Neural cell (in vitro differentiated cells): ENCODE results near the gene APOE.

Experiments used
- EP300 ChIP-seq: fragments of 450-650 bp; conservative IDR thresholded peaks from 2 replicates; pipeline ENCODE4 v1.6.1; 2014; ENCODE audit warnings: antibody characterized with exemption, mild to moderate bottlenecking, moderate library complexity; ENCODE audit not compliant: poor library complexity, severe bottlenecking
- EZH2 ChIP-seq: fragments of 200-600, 300-800 bp; shearing (Covaris generic), sonication (generic); IDR thresholded peaks from 2 replicates; pipeline ENCODE4 v1.6.1; 2014; ENCODE audit warnings: antibody characterized with exemption, low read length, borderline replicate concordance, mild to moderate bottlenecking; ENCODE audit not compliant: insufficient read depth, poor library complexity, severe bottlenecking
- SMC3 ChIP-seq: fragments of 450-650 bp; conservative IDR thresholded peaks from 2 replicates; pipeline ENCODE4 v1.6.1; 2014; ENCODE audit warnings: antibody characterized with exemption, mild to moderate bottlenecking, moderate library complexity; ENCODE audit not compliant: poor library complexity
- TF ChIP-seq, protein P1 (sequence below): fragments of 450-650 bp; IDR thresholded peaks from 2 replicates; pipeline ENCODE4 v1.5.1; 2014; ENCODE audit warnings: antibody characterized with exemption, mild to moderate bottlenecking, moderate library complexity; ENCODE audit not compliant: poor library complexity, severe bottlenecking

DNA sequence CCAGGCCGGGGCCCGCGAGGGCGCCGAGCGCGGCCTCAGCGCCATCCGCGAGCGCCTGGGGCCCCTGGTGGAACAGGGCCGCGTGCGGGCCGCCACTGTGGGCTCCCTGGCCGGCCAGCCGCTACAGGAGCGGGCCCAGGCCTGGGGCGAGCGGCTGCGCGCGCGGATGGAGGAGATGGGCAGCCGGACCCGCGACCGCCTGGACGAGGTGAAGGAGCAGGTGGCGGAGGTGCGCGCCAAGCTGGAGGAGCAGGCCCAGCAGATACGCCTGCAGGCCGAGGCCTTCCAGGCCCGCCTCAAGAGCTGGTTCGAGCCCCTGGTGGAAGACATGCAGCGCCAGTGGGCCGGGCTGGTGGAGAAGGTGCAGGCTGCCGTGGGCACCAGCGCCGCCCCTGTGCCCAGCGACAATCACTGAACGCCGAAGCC lies 3.3 kb downstream of the APOE start:
- TF ChIP-seq EZH2 (no peak), EP300 (no peak), SMC3 (no peak)
- TF ChIP-seq, protein P1, sequence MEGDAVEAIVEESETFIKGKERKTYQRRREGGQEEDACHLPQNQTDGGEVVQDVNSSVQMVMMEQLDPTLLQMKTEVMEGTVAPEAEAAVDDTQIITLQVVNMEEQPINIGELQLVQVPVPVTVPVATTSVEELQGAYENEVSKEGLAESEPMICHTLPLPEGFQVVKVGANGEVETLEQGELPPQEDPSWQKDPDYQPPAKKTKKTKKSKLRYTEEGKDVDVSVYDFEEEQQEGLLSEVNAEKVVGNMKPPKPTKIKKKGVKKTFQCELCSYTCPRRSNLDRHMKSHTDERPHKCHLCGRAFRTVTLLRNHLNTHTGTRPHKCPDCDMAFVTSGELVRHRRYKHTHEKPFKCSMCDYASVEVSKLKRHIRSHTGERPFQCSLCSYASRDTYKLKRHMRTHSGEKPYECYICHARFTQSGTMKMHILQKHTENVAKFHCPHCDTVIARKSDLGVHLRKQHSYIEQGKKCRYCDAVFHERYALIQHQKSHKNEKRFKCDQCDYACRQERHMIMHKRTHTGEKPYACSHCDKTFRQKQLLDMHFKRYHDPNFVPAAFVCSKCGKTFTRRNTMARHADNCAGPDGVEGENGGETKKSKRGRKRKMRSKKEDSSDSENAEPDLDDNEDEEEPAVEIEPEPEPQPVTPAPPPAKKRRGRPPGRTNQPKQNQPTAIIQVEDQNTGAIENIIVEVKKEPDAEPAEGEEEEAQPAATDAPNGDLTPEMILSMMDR = no peak
